Activated B cell treated with CpG ODN at 0.5 μM for 24 hours (primary cell): Measurements from ENCODE around the gene STUM. TPM values are rescaled to one million over a fixed set of nuclear protein-coding genes. Genes with fewer than 3 reads are reported as not detected.

Experiments
- ATAC-seq: fragments of 200-7000 bp; cut with Tn5 transposase; one replicate; pipeline ENCODE4 v1.10.0; 2021; ENCODE audit warnings: low read depth, mild to moderate bottlenecking, moderate library complexity
- CTCF ChIA-PET: fragments of 350-600 bp; sonication (Branson Sonifier 250); formaldehyde crosslinking; loops from one replicate; lab custom pipeline; 2021; ENCODE audit warnings: antibody characterized with exemption; lab: Charles Lee
- POLR2A ChIA-PET: fragments of 350-600 bp; sonication (Branson Sonifier 250); formaldehyde crosslinking; loops from one replicate; lab custom pipeline; 2021; ENCODE audit warnings: antibody characterized with exemption; lab: Charles Lee
- DNase-seq: peaks from one replicate; pipeline ENCODE4 v3.0.0; 2022
- H3K27ac Mint-ChIP-seq: one replicate; pipeline ENCODE4 v1.8.0; 2020; ENCODE audit warnings: mixed read lengths
- H3K27me3 Mint-ChIP-seq: one replicate; pipeline ENCODE4 v1.8.0; 2021; ENCODE audit warnings: mixed read lengths
- H3K36me3 Mint-ChIP-seq: one replicate; pipeline ENCODE4 v1.8.0; 2021; ENCODE audit warnings: low read depth, mixed read lengths
- H3K4me1 Mint-ChIP-seq: one replicate; pipeline ENCODE4 v1.8.0; 2021; ENCODE audit warnings: mixed read lengths
- H3K4me3 Mint-ChIP-seq: one replicate; pipeline ENCODE4 v1.8.0; 2020; ENCODE audit warnings: mild to moderate bottlenecking, mixed read lengths
- H3K9me3 Mint-ChIP-seq: one replicate; pipeline ENCODE4 v1.8.0; 2020; ENCODE audit warnings: mixed read lengths
- CTCF ChIP-seq: fragments of 200-600 bp; IDR thresholded peaks from one replicate; pipeline ENCODE4 v1.8.0; 2022; ENCODE audit warnings: antibody characterized with exemption, mild to moderate bottlenecking
- intact Hi-C: fragments of 100-400 bp; cut with micrococcal nuclease; formaldehyde crosslinking; loops from one replicate; pipeline ENCODE4 v1.15.1; 2024
- total RNA-seq: library from RNA; stranded (reverse); gene quantifications from 2 replicates; pipeline ENCODE4 v1.2.3, GENCODE V29; 2022

STUM gene
- total RNA-seq, 1 donor from 2014 or later, result 0.33 TPM

DNA sequence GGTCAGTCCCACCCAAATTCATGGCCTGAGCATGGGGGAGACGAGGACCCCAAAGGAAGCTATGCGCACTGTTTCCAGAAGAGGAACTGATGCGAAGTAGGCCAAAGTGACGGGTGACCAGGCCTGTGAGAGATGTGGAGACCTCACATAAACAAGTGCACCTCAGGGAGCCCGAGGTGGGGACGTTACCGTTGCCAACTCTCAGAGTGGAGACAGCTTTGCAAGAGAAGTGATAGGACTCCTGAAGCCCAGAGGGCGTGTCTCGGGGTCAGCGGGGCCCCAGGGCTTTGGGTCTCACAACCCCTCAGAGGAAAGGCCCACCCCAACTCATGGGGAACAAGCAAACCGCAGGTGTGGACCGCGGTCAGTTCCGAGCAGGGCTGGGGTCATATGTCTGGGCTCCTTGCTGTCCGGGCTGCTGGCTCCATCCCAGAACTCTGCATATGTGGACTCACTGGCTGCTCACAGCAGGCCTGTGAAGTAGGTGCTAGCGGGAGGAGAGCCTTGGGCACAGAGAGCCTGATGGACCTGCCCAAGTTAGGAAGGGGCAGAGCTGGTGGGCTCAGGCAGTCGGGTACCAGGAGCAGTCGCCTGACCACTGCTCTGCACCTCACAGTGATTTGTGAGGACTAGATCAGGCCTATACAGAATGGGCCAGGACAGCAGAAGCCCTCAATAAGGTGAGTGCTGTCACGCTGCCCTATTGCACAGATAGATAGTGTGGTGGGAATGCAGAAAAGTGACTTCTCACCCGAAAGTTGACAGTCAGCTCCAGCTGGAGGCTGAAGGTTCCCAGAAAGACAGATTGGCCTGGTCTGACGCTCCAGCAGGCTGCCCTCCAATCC lies 26.2 kb downstream of the STUM start:
- no peak for DNase-seq
- TF ChIP-seq CTCF, result no peak
- CTCF ChIA-PET, result no interaction called here
- no peak for ATAC-seq
- H3K4me3 Mint-ChIP-seq, result no peak overlapping the region
- POLR2A ChIA-PET, result no interaction called here
- no peak overlapping the region for H3K27ac Mint-ChIP-seq
- intact Hi-C loops, result no loop called here
- H3K9me3 Mint-ChIP-seq, result no peaks in the 10 kb centered on the region
- no peaks in the 10 kb centered on the region for H3K36me3 Mint-ChIP-seq
- H3K4me1 Mint-ChIP-seq, result peaks cover 7% of the 10 kb centered on the region
- no peaks in the 10 kb centered on the region for H3K27me3 Mint-ChIP-seq

DNA sequence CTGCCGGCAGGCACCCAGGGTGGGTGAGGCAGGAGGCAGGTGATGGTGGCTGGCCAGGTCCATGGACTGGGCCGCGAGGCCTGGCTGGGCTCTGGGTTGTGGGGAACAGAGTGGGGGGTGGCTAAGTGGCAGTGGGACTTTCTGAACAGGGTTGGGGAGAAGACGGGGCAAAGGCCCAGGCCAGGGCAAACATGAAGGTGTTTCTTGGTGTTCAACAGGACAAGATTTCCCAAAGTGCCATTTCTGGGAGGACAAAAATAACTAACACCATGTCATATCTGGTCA lies 26.8 kb downstream of the STUM start:
- POLR2A ChIA-PET, result no interaction called here
- DNase-seq, result no peak
- Mint-ChIP-seq H3K36me3 (no peaks in the 10 kb centered on the region), H3K4me1 (peaks cover 2% of the 10 kb centered on the region), H3K4me3 (no peak overlapping the region), H3K27ac (no peak overlapping the region), H3K9me3 (no peaks in the 10 kb centered on the region), H3K27me3 (no peaks in the 10 kb centered on the region)
- no peak for TF ChIP-seq CTCF
- intact Hi-C loops, result no loop called here
- no peak for ATAC-seq
- CTCF ChIA-PET, result no interaction called here

GRCh38 chr1:226575739-226576378 lies 27.3 kb downstream of the STUM start:
- POLR2A ChIA-PET, result no interaction called here
- Mint-ChIP-seq H3K27ac (no peak overlapping the region), H3K9me3 (no peaks in the 10 kb centered on the region), H3K27me3 (no peaks in the 10 kb centered on the region), H3K4me3 (no peak overlapping the region), H3K4me1 (no peaks in the 10 kb centered on the region), H3K36me3 (no peaks in the 10 kb centered on the region)
- intact Hi-C loops, result no loop called here
- TF ChIP-seq CTCF, result no peak
- ATAC-seq, result no peak
- no peak for DNase-seq
- CTCF ChIA-PET, result no interaction called here

DNA sequence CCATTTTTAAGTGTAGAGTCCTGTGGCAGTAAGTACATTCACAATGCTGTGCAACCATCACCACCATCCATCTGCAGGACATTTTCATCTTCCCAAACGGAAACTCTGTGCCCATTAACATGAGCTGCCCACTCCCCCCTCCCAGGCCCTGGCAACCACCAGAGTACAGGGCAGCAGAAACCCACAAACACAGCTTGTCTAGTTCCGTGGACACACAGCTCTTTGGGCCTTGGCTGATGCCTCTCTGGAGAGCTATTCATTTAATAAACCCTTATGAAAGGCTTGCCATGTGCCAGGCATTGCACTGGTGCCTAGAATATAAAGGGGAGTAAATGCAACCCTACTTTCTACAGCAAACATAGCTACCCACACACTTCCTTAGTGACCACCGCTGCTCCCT lies 28.0 kb downstream of the STUM start:
- Mint-ChIP-seq H3K4me3 (no peak overlapping the region), H3K27ac (no peak overlapping the region), H3K9me3 (no peaks in the 10 kb centered on the region), H3K36me3 (no peaks in the 10 kb centered on the region), H3K27me3 (no peaks in the 10 kb centered on the region), H3K4me1 (no peaks in the 10 kb centered on the region)
- DNase-seq, result no peak
- no peak for TF ChIP-seq CTCF
- intact Hi-C loops, result no loop called here
- ATAC-seq, result no peak
- ChIA-PET CTCF (no interaction called here), POLR2A (no interaction called here)

DNA sequence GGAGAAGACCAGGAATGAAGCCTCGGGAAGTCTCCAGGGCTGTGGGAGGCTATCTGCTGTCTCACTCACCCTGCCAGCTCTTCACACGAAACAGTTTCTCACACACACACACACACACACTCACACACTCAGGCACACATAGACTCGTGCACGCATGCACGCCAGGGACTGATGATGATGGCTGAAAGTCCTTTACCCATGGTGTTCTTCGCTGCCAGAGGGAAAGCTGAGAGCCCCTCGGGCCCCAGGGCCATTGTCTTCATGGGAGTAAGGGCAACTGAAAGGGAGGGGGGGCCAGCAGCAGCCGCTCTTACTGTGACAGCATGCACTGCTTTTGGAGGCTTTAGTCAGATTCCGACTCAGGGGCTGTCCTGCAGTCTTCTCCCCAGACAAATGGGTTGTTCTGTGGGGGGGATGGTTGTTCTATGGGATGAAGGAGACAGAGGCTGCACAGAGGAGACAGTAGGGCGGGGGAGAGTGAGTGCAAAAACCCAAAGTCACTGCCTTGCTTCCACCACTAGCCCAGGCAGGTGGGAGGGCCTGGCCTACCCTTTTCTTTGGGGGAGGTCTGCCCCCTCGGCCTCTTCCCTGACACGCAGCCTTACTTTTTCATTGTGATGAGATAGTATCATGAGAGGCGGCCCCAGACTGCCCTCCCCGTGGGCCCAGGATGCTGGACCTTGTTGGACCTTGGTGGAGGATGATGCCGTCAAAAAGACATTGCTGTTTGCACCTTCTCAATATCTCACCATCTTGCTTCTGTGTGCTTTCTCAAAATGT lies 29.0 kb downstream of the STUM start:
- CTCF ChIA-PET, result no interaction called here
- no peak for ATAC-seq
- Mint-ChIP-seq H3K27me3 (no peaks in the 10 kb centered on the region), H3K4me1 (no peaks in the 10 kb centered on the region), H3K27ac (no peak overlapping the region), H3K36me3 (no peaks in the 10 kb centered on the region), H3K9me3 (no peaks in the 10 kb centered on the region), H3K4me3 (no peak overlapping the region)
- TF ChIP-seq CTCF, result no peak
- DNase-seq, result no peak
- intact Hi-C loops, result no loop called here
- POLR2A ChIA-PET, result no interaction called here
